KMS-11 (cell line): ENCODE data around the gene GTF3C1.

ENCODE experiments used
- H2AFZ ChIP-seq: fragments of 200-600 bp; sonication (generic); 2 replicates; pipeline ENCODE4 v1.6.1; 2016; ENCODE audit warnings: antibody characterized with exemption, mixed run types, low read depth
- H3K27ac ChIP-seq: fragments of 200-600 bp; sonication (generic); 2 replicates; pipeline ENCODE4 v1.6.1; 2016; ENCODE audit warnings: mild to moderate bottlenecking, mixed run types
- H3K27me3 ChIP-seq: fragments of 200-600 bp; sonication (generic); 2 replicates; pipeline ENCODE4 v1.6.1; 2017; ENCODE audit warnings: mild to moderate bottlenecking, low read depth, mixed run types, moderate library complexity; ENCODE audit not compliant: insufficient read depth
- H3K36me3 ChIP-seq: fragments of 200-600 bp; sonication (generic); 2 replicates; pipeline ENCODE4 v1.6.1; 2017; ENCODE audit warnings: mild to moderate bottlenecking, mixed run types; ENCODE audit not compliant: insufficient read depth
- H3K4me1 ChIP-seq: fragments of 200-600 bp; sonication (generic); 2 replicates; pipeline ENCODE4 v1.6.1; 2016; ENCODE audit warnings: mild to moderate bottlenecking, low read depth, mixed run types; ENCODE audit not compliant: poor library complexity, severe bottlenecking
- H3K4me2 ChIP-seq: fragments of 200-600 bp; sonication (generic); 2 replicates; pipeline ENCODE4 v1.7.0; 2016; ENCODE audit warnings: mild to moderate bottlenecking, mixed run types
- H3K4me3 ChIP-seq: fragments of 200-600 bp; sonication (generic); IDR thresholded peaks from 2 replicates; pipeline ENCODE4 v1.6.1; 2017; ENCODE audit warnings: low read depth, low read length, mixed read lengths; ENCODE audit not compliant: insufficient read depth
- H3K79me2 ChIP-seq: fragments of 200-600 bp; sonication (generic); 2 replicates; pipeline ENCODE4 v1.6.1; 2016; ENCODE audit warnings: low read depth, mixed run types; ENCODE audit not compliant: insufficient read depth
- H3K9ac ChIP-seq: fragments of 200-600 bp; sonication (generic); 2 replicates; pipeline ENCODE4 v1.6.1; 2016; ENCODE audit warnings: mild to moderate bottlenecking, mixed run types
- H4K20me1 ChIP-seq: fragments of 200-600 bp; sonication (generic); 2 replicates; pipeline ENCODE4 v1.6.1; 2016; ENCODE audit warnings: mild to moderate bottlenecking, mixed run types; ENCODE audit not compliant: insufficient read depth
- CTCF ChIP-seq: fragments of 200-600 bp; sonication (generic); conservative IDR thresholded peaks from 2 replicates; pipeline ENCODE4 v1.6.1; 2017; ENCODE audit warnings: low read depth, mild to moderate bottlenecking, antibody characterized with exemption, low read length, moderate library complexity, mixed read lengths

The GTF3C1 gene

GRCh38 chr16:27531186-27531585 lies 18.5 kb downstream of the GTF3C1 start:
- H3K27ac ChIP-seq: no peak overlapping the region
- H3K4me3 ChIP-seq: no peak overlapping the region
- no peak overlapping the region for H3K4me2 ChIP-seq
- no peak overlapping the region for H2AFZ ChIP-seq
- no peak for TF ChIP-seq CTCF
- H3K36me3 ChIP-seq: no peaks in the 10 kb centered on the region; the same call in 1 of the 2 replicates
- H3K27me3 ChIP-seq: no peaks in the 10 kb centered on the region
- H3K9ac ChIP-seq: no peak overlapping the region
- H3K79me2 ChIP-seq: no peaks in the 10 kb centered on the region
- H4K20me1 ChIP-seq: no peaks in the 10 kb centered on the region
- H3K4me1 ChIP-seq: no peaks in the 10 kb centered on the region

GRCh38 chr16:27529962-27530361 lies 19.8 kb downstream of the GTF3C1 start:
- Histone ChIP-seq H3K36me3 (no peaks in the 10 kb centered on the region; the same call in 1 of the 2 replicates), H4K20me1 (no peaks in the 10 kb centered on the region), H3K4me1 (no peaks in the 10 kb centered on the region), H3K4me3 (no peak overlapping the region), H3K4me2 (no peak overlapping the region), H2AFZ (no peak overlapping the region), H3K27me3 (no peaks in the 10 kb centered on the region), H3K27ac (no peak overlapping the region), H3K9ac (no peak overlapping the region), H3K79me2 (no peaks in the 10 kb centered on the region)
- no peak for TF ChIP-seq CTCF

DNA sequence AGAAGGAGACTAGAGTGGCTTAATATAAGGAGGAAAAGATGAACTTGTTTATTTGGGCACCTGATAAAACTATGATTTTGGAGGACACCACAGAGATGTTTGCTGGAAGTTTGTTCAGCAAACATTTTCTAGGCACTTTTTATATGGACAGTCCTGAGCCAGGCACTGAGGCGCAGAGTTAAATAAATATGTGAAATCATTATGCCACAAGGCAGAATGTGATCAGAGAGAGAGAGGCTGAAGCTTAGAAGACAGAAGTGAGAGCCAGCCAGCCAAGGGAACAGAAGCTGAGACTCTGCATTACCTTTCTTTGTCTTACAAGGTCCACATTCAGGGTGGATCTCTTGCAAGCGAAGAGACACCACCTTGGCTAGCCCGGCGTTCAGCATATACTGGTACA lies 21.4 kb downstream of the GTF3C1 start:
- Histone ChIP-seq H3K27me3 (no peaks in the 10 kb centered on the region), H3K79me2 (no peaks in the 10 kb centered on the region), H3K4me3 (no peak overlapping the region), H3K4me1 (no peaks in the 10 kb centered on the region), H4K20me1 (no peaks in the 10 kb centered on the region), H3K4me2 (no peak overlapping the region), H2AFZ (no peak overlapping the region), H3K36me3 (no peaks in the 10 kb centered on the region; the same call in 1 of the 2 replicates), H3K9ac (no peak overlapping the region), H3K27ac (no peak overlapping the region)
- no peak for TF ChIP-seq CTCF

DNA sequence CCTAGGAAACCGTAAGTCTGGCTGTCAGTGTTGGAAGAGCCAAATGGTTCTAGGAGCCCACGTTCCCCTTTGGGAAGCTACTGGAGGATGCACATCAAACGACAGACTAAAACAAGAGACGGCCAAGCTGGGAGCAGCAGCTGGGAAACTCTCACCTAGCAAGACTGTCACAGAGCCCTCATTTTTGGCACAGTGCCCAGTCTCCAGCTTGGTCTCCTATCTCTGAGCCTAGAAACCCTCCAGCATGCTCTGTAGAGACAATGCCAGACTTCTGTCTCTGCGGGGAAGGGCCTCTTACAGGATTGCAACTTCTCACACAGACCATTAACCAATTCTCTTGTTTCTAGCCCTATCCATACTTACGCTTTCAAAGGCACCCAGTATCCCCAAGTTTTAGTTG lies 23.5 kb downstream of the GTF3C1 start:
- Histone ChIP-seq H3K4me3 (no peak overlapping the region), H3K4me2 (no peak overlapping the region), H2AFZ (no peak overlapping the region), H4K20me1 (no peaks in the 10 kb centered on the region), H3K4me1 (no peaks in the 10 kb centered on the region), H3K36me3 (no peaks in the 10 kb centered on the region; the same call in 1 of the 2 replicates), H3K79me2 (no peaks in the 10 kb centered on the region), H3K27ac (no peak overlapping the region), H3K27me3 (no peaks in the 10 kb centered on the region), H3K9ac (no peak overlapping the region)
- no peak for TF ChIP-seq CTCF
